GM12878 (cell line): Measurements from ENCODE around the gene SKA1. TPM values are rescaled to one million over a fixed set of nuclear protein-coding genes. Genes with fewer than 3 reads are reported as not detected.

Experiments used
- ATAC-seq: fragments of 200-7000 bp; cut with Tn5 transposase; 3 replicates; pipeline ENCODE4 v1.9.1; 2020; ENCODE audit warnings: mild to moderate bottlenecking, moderate library complexity
- BruUV-seq: library from RNA; stranded (reverse); fragments of 400-500 nt; replicated peaks from 2 replicates; lab custom pipeline; 2021; lab: Mats Ljungman, UMichigan
- CTCF ChIA-PET: fragments of 300-600 bp; sonication (Branson Sonifier 250); formaldehyde crosslinking; extraction: SDS; loops from one replicate; lab custom pipeline; 2021; ENCODE audit warnings: inconsistent platforms; lab: Yijun Ruan, JAX
- POLR2A ChIA-PET: fragments of 350-600 bp; formaldehyde crosslinking; extraction: SDS; loops from one replicate; lab custom pipeline; 2021; ENCODE audit warnings: inconsistent platforms; lab: Charles Lee
- RAD21 ChIA-PET: fragments of 300-600 bp; sonication (Branson Sonifier 250); formaldehyde crosslinking; loops from one replicate; lab custom pipeline; 2023; ENCODE audit warnings: antibody characterized with exemption; ENCODE audit not compliant: unreplicated experiment; lab: Charles Lee
- SMC1A ChIA-PET: fragments of 300-600 bp; sonication (Branson Sonifier 250); formaldehyde crosslinking; loops from one replicate; lab custom pipeline; 2023; ENCODE audit not compliant: unreplicated experiment, uncharacterized antibody; lab: Charles Lee
- DNase-seq: peaks from one replicate; pipeline ENCODE4 v3.0.0-alpha.2; 2011; ENCODE audit warnings: low read depth, low spot score
- FAIRE-seq: peaks from 3 replicates; lab custom pipeline; 2011; peaks lifted over from hg19 to GRCh38; lab: Jason Lieb, UNC
- H2AFZ ChIP-seq: 2 replicates; pipeline ENCODE4 v1.6.0; 2011; ENCODE audit warnings: low read depth, low read length, control low read depth; ENCODE audit not compliant: control insufficient read depth
- H3K27ac ChIP-seq: 2 replicates; pipeline ENCODE4 v1.5.1; 2011; ENCODE audit warnings: control low read depth; ENCODE audit not compliant: control insufficient read depth, insufficient read depth
- H3K27me3 ChIP-seq, 2 experiments: replicated peaks in 1 of 2; 2 replicates each; pipeline versions ENCODE4 v1.6.0 to v1.6.1; 2011; ENCODE audit warnings: low read length in 1 of 2; ENCODE audit not compliant: control insufficient read depth in 2 of 2, insufficient read depth in 2 of 2
- H3K36me3 ChIP-seq, 2 experiments: 2 replicates each; pipeline ENCODE4 v1.5.1; 2011; ENCODE audit warnings: low read length in 1 of 2; ENCODE audit not compliant: control insufficient read depth in 2 of 2, insufficient read depth in 2 of 2
- H3K4me1 ChIP-seq: 2 replicates; pipeline ENCODE4 v1.6.1; 2011; ENCODE audit warnings: mild to moderate bottlenecking, low read length, moderate library complexity, mixed read lengths; ENCODE audit not compliant: control insufficient read depth, insufficient read depth
- H3K4me2 ChIP-seq: 2 replicates; pipeline ENCODE4 v1.6.0; 2011; ENCODE audit warnings: control low read depth; ENCODE audit not compliant: control insufficient read depth, insufficient read depth
- H3K4me3 ChIP-seq: fragments of 200-600 bp; sonication (generic); 2 replicates; pipeline ENCODE4 v1.5.1; 2016
- H3K79me2 ChIP-seq: 2 replicates; pipeline ENCODE4 v1.6.0; 2011; ENCODE audit warnings: low read length; ENCODE audit not compliant: control insufficient read depth, insufficient read depth
- H3K9ac ChIP-seq: 2 replicates; pipeline ENCODE4 v1.8.0; 2011; ENCODE audit warnings: low read length, control low read depth, mixed read lengths; ENCODE audit not compliant: control insufficient read depth, insufficient read depth
- H3K9me3 ChIP-seq: replicated peaks from 3 replicates; pipeline ENCODE4 v1.5.1; 2011; ENCODE audit warnings: mild to moderate bottlenecking, low read length; ENCODE audit not compliant: control insufficient read depth, insufficient read depth
- H4K20me1 ChIP-seq: 2 replicates; pipeline ENCODE4 v1.6.0; 2011; ENCODE audit not compliant: control insufficient read depth, insufficient read depth
- ATF2 ChIP-seq: IDR thresholded peaks from 2 replicates; pipeline ENCODE4 v1.6.1; 2012; ENCODE audit warnings: low read length, inconsistent platforms
- CBX5 ChIP-seq: sonication (generic); IDR thresholded peaks from 2 replicates; pipeline ENCODE4 v1.6.1; 2016; ENCODE audit warnings: low read depth, moderate library complexity, mild to moderate bottlenecking, inconsistent platforms
- CHD2 ChIP-seq: IDR thresholded peaks from 2 replicates; pipeline ENCODE4 v1.6.1; 2011; ENCODE audit warnings: low read depth, low read length, improper control_type of control experiment, borderline replicate concordance
- FOS ChIP-seq: IDR thresholded peaks from 3 replicates; pipeline ENCODE4 v1.6.1; 2011; ENCODE audit warnings: borderline replicate concordance; ENCODE audit not compliant: insufficient read length; ENCODE audit errors: extremely low read depth
- PRDM15 ChIP-seq: fragments of 450-650 bp; formaldehyde crosslinking; IDR thresholded peaks from 2 replicates; pipeline ENCODE4 v1.4.0; 2020; ENCODE audit warnings: mild to moderate bottlenecking, moderate library complexity
- RBBP5 ChIP-seq: fragments of 200-600 bp; sonication (generic); conservative IDR thresholded peaks from 2 replicates; pipeline ENCODE4 v1.6.1; 2016
- RELA ChIP-seq: fragments of 450-650 bp; IDR thresholded peaks from 2 replicates; pipeline ENCODE4 v1.8.0; 2014; ENCODE audit warnings: borderline replicate concordance; ENCODE audit not compliant: partially characterized antibody
- SKIL ChIP-seq: fragments of 450-650 bp; IDR thresholded peaks from 2 replicates; pipeline ENCODE4 v1.6.1; 2017; ENCODE audit warnings: mild to moderate bottlenecking, low read depth, inconsistent platforms; ENCODE audit not compliant: poor library complexity, severe bottlenecking
- SP1 ChIP-seq: IDR thresholded peaks from one replicate; pipeline ENCODE4 v1.6.1; 2011; ENCODE audit warnings: low read depth, low read length
- SUPT20H ChIP-seq: IDR thresholded peaks from 2 replicates; pipeline ENCODE4 v1.6.1; 2011; ENCODE audit warnings: low read depth, mild to moderate bottlenecking, low read length, moderate library complexity, borderline replicate concordance; ENCODE audit not compliant: control insufficient read depth
- ZBTB40 ChIP-seq: fragments of 450-650 bp; IDR thresholded peaks from 2 replicates; pipeline ENCODE4 v1.6.1; 2016; ENCODE audit warnings: mild to moderate bottlenecking, moderate library complexity, borderline replicate concordance
- WGBS: methylation state at CpG from one replicate; pipeline ENCODE4 v1.1.6; 2016; ENCODE audit warnings: low lambda C conversion rate; ENCODE audit not compliant: insufficient replicate concordance, insufficient coverage; ENCODE audit errors: missing lambda C conversion rate; 5-methylcytosine and 5-hydroxymethylcytosine counted together
- in situ Hi-C: fragments of 300-500 bp; cut with MboI; formaldehyde crosslinking; loops from 9 replicates; pipeline ENCODE4 v1.14.3; 2018; ENCODE audit warnings: mixed read lengths
- intact Hi-C: fragments of 100-400 bp; cut with micrococcal nuclease; formaldehyde crosslinking; loops from one replicate; pipeline ENCODE4 v1.14.2; 2022; ENCODE audit not compliant: unreplicated experiment
- polyA plus RNA-seq, 11 experiments: library from polyadenylated mRNA; depleted of rRNA in 4 of 11; unstranded in 6 of 11; stranded (reverse) in 5 of 11; fragments of >200 nt; fragmentation: Nextera tagmentation in 4 of 11; fragmentation: Illumina TruSeq in 1 of 11; extraction: Ambion mirVana in 4 of 11; extraction: Trizol in 1 of 11; gene quantifications; 1 replicate in 1 of 11; 2 replicates in 10 of 11; pipeline versions ENCODE4 v1.2.1 to v1.2.3, GENCODE V29; 2011 to 2016; ENCODE audit warnings: inconsistent platforms in 2 of 11, missing spikeins in 2 of 11, low read depth in 1 of 11
- total RNA-seq, 4 experiments: library from RNA; depleted of rRNA in 3 of 4; stranded (reverse); fragments of >200 nt in 3 of 4; fragmentation: Illumina TruSeq in 1 of 4; extraction: Trizol in 1 of 4; gene quantifications; 2 replicates each; pipeline versions ENCODE4 v1.2.1 to v1.2.3, GENCODE V29; 2013 to 2021

SKA1 gene
- total and polyA plus RNA-seq, 10 of the 15 experiments (the other 5 are each of a cell fraction or from before 2014, with no cell fraction given): 16.4 to 36.7 (median 31.1) TPM

GRCh38 chr18:50410008-50410407 lies 35.2 kb downstream of the SKA1 start:
- H3K4me1 ChIP-seq: no peaks in the 10 kb centered on the region
- no peaks in the 10 kb centered on the region for H4K20me1 ChIP-seq
- RAD21 ChIA-PET: no interaction called here
- FAIRE-seq: no peak
- no peaks in the 10 kb centered on the region for H3K27me3 ChIP-seq
- SMC1A ChIA-PET: no interaction called here
- no peak overlapping the region for H3K9ac ChIP-seq
- no peak overlapping the region for H2AFZ ChIP-seq
- no peaks in the 10 kb centered on the region for H3K36me3 ChIP-seq
- H3K4me2 ChIP-seq: no peak overlapping the region
- WGBS: 46% methylated on average over 4 of the region's 4 CpGs
- no peaks in the 10 kb centered on the region for H3K79me2 ChIP-seq
- H3K4me3 ChIP-seq: no peak overlapping the region
- no peak for DNase-seq
- BruUV-seq: no TSS peak
- POLR2A ChIA-PET: no interaction called here
- H3K9me3 ChIP-seq: no peaks in the 10 kb centered on the region
- peak; percentile 64; the same call in 2 of the 3 replicates for ATAC-seq
- in situ Hi-C loops (no loop called here), intact Hi-C loops (no loop called here)
- no peak overlapping the region for H3K27ac ChIP-seq
- CTCF ChIA-PET: interaction anchor here (1.3 to 5.5 kb wide), 3 partner anchors 19 to 547 kb away, joined by 3 to 24 read pairs (median 9); no protein-coding TSS in a partner anchor
- TF ChIP-seq CBX5 (no peak), SUPT20H (no peak), SKIL (no peak), PRDM15 (no peak), RBBP5 (no peak), FOS (no peak), SP1 (no peak), RELA (no peak), CHD2 (no peak), ATF2 (no peak), ZBTB40 (no peak)
